Cardiac muscle cell (in vitro differentiated cells and primary cell): ENCODE data around the gene C22orf39. TPM values are rescaled to one million over a fixed set of nuclear protein-coding genes. Genes with fewer than 3 reads are reported as not detected.

ENCODE experiments used
- DNase-seq, 2 donors: peaks; one replicate each; pipeline versions ENCODE4 v3.0.0 to v3.0.0-alpha.2; 2010 to 2017; ENCODE audit warnings: low read depth in 1 of 2, low spot score in 1 of 2
- H3K27ac ChIP-seq: fragments of 200-600 bp; sonication (generic); 2 replicates; pipeline ENCODE4 v1.5.1; 2016
- H3K27me3 ChIP-seq: fragments of 200-600 bp; sonication (generic); 2 replicates; pipeline ENCODE4 v1.6.0; 2016; ENCODE audit warnings: control low read depth
- H3K36me3 ChIP-seq: fragments of 200-600 bp; sonication (generic); 2 replicates; pipeline ENCODE4 v1.5.1; 2016; ENCODE audit warnings: control low read depth
- H3K4me1 ChIP-seq: fragments of 200-600 bp; sonication (generic); 2 replicates; pipeline ENCODE4 v1.8.1; 2017; ENCODE audit warnings: low read depth, mild to moderate bottlenecking, mixed run types
- H3K4me3 ChIP-seq: fragments of 200-600 bp; sonication (generic); 2 replicates; pipeline ENCODE4 v1.5.1; 2016; ENCODE audit warnings: mild to moderate bottlenecking
- H3K9me3 ChIP-seq: fragments of 200-600 bp; sonication (generic); 2 replicates; pipeline ENCODE4 v1.5.1; 2017; ENCODE audit warnings: low read depth, mild to moderate bottlenecking, control low read depth
- polyA plus RNA-seq: library from polyadenylated mRNA; unstranded; fragments of >200 nt; fragmentation: Nextera tagmentation; extraction: Ambion mirVana; gene quantifications from 2 replicates; pipeline ENCODE4 v1.2.1, GENCODE V29; 2016
- total RNA-seq: library from RNA; depleted of rRNA; stranded (reverse); fragments of >200 nt; gene quantifications from 2 replicates; pipeline ENCODE4 v1.2.3, GENCODE V29; 2016
- TF ChIP-seq, protein P1 (sequence below): IDR thresholded peaks from 2 replicates; pipeline ENCODE4 v1.5.1; 2012; ENCODE audit warnings: low read depth, mild to moderate bottlenecking, low read length

C22orf39 gene
- total and polyA plus RNA-seq, 2 experiments from 2014 or later, result 102 to 133 TPM

GRCh38 chr22:19494001-19494560, 46.6 kb upstream of the C22orf39 start:
- DNase-seq, result no peak
- H3K36me3 ChIP-seq, result no peaks in the 10 kb centered on the region
- H3K4me3 ChIP-seq, result no peak overlapping the region
- no peak overlapping the region for H3K27ac ChIP-seq
- H3K9me3 ChIP-seq, result no peaks in the 10 kb centered on the region
- H3K4me1 ChIP-seq, result no peaks in the 10 kb centered on the region
- TF ChIP-seq, protein P1, sequence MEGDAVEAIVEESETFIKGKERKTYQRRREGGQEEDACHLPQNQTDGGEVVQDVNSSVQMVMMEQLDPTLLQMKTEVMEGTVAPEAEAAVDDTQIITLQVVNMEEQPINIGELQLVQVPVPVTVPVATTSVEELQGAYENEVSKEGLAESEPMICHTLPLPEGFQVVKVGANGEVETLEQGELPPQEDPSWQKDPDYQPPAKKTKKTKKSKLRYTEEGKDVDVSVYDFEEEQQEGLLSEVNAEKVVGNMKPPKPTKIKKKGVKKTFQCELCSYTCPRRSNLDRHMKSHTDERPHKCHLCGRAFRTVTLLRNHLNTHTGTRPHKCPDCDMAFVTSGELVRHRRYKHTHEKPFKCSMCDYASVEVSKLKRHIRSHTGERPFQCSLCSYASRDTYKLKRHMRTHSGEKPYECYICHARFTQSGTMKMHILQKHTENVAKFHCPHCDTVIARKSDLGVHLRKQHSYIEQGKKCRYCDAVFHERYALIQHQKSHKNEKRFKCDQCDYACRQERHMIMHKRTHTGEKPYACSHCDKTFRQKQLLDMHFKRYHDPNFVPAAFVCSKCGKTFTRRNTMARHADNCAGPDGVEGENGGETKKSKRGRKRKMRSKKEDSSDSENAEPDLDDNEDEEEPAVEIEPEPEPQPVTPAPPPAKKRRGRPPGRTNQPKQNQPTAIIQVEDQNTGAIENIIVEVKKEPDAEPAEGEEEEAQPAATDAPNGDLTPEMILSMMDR, result no peak
- no peaks in the 10 kb centered on the region for H3K27me3 ChIP-seq

DNA sequence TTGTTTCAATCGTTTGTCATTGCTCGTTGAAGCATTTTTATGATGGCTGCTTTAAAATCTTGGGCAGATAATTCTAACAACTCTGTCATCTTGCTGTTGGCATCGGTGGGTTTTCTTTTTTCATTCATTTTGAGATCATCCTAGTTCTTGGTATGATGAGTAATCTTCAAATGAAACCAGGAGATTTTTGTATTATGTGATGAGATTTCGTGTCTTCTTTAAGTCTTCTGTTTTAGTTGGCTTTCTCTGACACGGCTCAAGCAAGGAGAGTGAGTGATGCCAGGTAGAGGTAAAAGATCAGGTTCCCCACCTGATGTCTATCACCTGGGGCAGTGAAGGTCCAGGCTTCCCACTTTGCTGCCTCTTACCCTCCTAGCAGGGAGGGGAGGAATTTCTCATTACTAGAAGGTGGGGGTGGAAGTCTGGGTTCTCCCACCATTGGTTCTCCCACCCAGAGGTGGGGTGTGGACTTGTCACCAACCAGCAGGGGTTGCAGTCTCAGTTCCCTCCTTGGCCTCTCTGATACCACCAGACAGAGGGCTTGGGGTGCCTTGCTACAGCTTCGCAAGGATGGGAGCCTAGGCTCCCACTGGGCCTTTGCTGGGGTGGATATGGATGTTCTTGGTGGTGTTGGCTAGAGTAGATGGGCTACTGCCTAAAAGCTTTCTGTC, 45.1 kb upstream of the C22orf39 start:
- Histone ChIP-seq H3K27ac (no peak overlapping the region), H3K27me3 (no peaks in the 10 kb centered on the region), H3K4me1 (no peaks in the 10 kb centered on the region), H3K4me3 (no peak overlapping the region), H3K9me3 (no peaks in the 10 kb centered on the region), H3K36me3 (no peaks in the 10 kb centered on the region)
- TF ChIP-seq, protein P1, result no peak
- DNase-seq, result no peak

- Histone ChIP-seq H3K4me1 (no peaks in the 10 kb centered on the region), H3K27me3 (no peaks in the 10 kb centered on the region), H3K4me3 (no peak overlapping the region), H3K27ac (no peak overlapping the region), H3K36me3 (no peaks in the 10 kb centered on the region), H3K9me3 (no peaks in the 10 kb centered on the region)
- TF ChIP-seq, protein P1, result no peak
- no peak for DNase-seq
Observed at GRCh38 chr22:19490628-19491230, 43.2 kb upstream of the C22orf39 start.

DNA sequence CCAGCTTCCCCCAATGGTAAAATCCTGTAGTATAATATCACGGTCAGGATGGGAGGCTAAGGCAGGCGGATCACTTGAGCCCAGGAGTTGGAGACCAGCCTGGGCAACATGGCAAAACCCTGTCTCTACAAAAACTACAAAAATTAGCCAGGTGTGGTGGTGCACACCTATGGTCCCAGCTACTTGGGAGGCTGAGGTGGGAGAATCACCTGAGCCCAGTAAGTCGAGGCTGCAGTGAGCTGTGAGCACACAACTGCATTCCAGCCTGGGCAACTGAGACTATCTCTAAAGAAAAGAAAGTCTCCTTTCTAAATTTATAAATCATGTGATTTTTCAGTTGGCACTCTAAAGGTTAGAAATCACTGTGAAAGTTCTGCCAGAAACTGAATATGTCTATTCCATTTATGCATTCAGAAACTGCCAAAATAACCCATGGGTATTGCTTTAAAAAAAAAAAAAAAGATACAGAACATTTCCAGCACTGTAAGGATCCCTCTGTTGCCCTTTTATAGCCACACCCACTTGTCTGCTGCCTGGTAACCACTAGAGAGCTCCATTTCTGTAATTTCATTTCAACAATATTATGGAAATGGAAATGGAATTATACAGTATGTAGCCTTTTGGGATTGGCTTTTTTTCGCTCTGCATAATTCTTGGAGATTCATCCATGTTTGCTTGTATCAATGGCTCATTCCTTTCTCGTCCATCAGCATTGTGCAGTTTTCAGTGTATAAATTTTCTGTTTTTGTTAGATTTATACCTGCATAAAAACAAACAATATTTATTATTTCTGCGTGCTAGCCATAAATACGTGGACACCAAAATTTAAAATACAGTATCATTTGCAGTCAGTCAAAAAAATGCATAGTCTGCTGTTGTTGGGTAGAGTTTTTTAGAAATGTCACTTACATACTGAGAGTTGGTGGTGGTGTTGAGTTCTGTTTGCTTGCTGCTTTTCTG, 41.7 kb upstream of the C22orf39 start:
- TF ChIP-seq, protein P1, result peak; percentile 11
- Histone ChIP-seq H3K9me3 (no peaks in the 10 kb centered on the region), H3K27me3 (no peaks in the 10 kb centered on the region), H3K4me3 (no peak overlapping the region), H3K4me1 (no peaks in the 10 kb centered on the region), H3K36me3 (no peaks in the 10 kb centered on the region), H3K27ac (no peak overlapping the region)
- peak in 1 of 2 donors; percentile 44 for DNase-seq

DNA sequence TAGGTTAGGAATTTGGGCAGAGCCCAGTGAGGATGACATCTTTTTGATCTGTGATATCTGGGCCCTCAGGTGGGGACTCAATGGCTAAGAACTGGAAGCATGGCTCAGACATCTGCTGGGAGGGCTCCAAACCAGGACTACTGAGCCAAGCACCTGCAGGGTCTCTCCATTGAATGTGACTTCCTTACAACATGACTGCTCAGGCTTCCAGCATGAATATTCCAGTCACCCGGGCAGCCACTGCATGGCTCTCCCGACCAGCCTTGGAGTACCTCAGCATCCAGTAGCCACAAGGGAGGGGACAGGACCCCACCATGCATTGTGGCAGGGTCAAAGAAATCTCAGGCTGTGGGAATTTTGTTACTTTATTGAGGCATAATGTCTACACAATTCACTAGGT, 40.8 kb upstream of the C22orf39 start:
- Histone ChIP-seq H3K27ac (no peak overlapping the region), H3K4me1 (no peaks in the 10 kb centered on the region), H3K4me3 (no peak overlapping the region), H3K9me3 (no peaks in the 10 kb centered on the region), H3K27me3 (no peaks in the 10 kb centered on the region), H3K36me3 (no peaks in the 10 kb centered on the region)
- no peak for DNase-seq
- TF ChIP-seq, protein P1, result no peak
